Caco-2 (cell line): ENCODE measurements around the gene LRRC74A. TPM values are rescaled to one million over a fixed set of nuclear protein-coding genes. Genes with fewer than 3 reads are reported as not detected.

Experiments
- BruUV-seq: library from RNA; stranded (reverse); fragments of 400-500 nt; replicated peaks from 2 replicates; lab custom pipeline; 2021; lab: Mats Ljungman, UMichigan
- CTCF ChIA-PET: fragments of 300-600 bp; sonication (Branson Sonifier 250); formaldehyde crosslinking; loops from one replicate; lab custom pipeline; 2022; ENCODE audit warnings: antibody characterized with exemption; lab: Charles Lee
- POLR2A ChIA-PET: fragments of 300-600 bp; sonication (Branson Sonifier 250); formaldehyde crosslinking; loops from one replicate; lab custom pipeline; 2022; ENCODE audit warnings: antibody characterized with exemption; lab: Charles Lee
- DNase-seq, 2 experiments: peaks; one replicate each; pipeline versions ENCODE4 v3.0.0 to v3.0.0-alpha.2; 2020 to 2022
- H3K27me3 ChIP-seq: replicated peaks from 2 replicates; pipeline ENCODE4 v1.6.0; 2011; ENCODE audit warnings: low read length; ENCODE audit not compliant: control insufficient read depth, insufficient read depth
- H3K36me3 ChIP-seq: 2 replicates; pipeline ENCODE4 v1.5.1; 2011; ENCODE audit warnings: low read length; ENCODE audit not compliant: control insufficient read depth, insufficient read depth
- H3K4me1 ChIP-seq: fragments of 250-450 bp; sonication (Bioruptor Pico); 2 replicates; pipeline ENCODE4 v1.5.1; 2020; ENCODE audit warnings: mild to moderate bottlenecking
- H3K4me3 ChIP-seq: 2 replicates; pipeline ENCODE4 v1.5.1; 2011; ENCODE audit warnings: low read depth, mild to moderate bottlenecking, control low read depth, low read length
- H3K9me3 ChIP-seq: fragments of 250-450 bp; sonication (Bioruptor Pico); 2 replicates; pipeline ENCODE4 v1.5.1; 2020; ENCODE audit warnings: mild to moderate bottlenecking, moderate library complexity
- H3K27ac Mint-ChIP-seq: one replicate; pipeline ENCODE4 v1.8.0; 2022; ENCODE audit warnings: mixed read lengths; ENCODE audit not compliant: unreplicated experiment
- H3K27me3 Mint-ChIP-seq: one replicate; pipeline ENCODE4 v1.8.0; 2022; ENCODE audit warnings: mixed read lengths; ENCODE audit not compliant: insufficient read depth, unreplicated experiment
- H3K36me3 Mint-ChIP-seq: one replicate; pipeline ENCODE4 v1.8.0; 2022; ENCODE audit warnings: mild to moderate bottlenecking, mixed read lengths; ENCODE audit not compliant: insufficient read depth, unreplicated experiment
- H3K4me1 Mint-ChIP-seq: one replicate; pipeline ENCODE4 v1.8.0; 2022; ENCODE audit warnings: low read depth, mixed read lengths; ENCODE audit not compliant: unreplicated experiment
- H3K4me3 Mint-ChIP-seq: one replicate; pipeline ENCODE4 v1.8.0; 2022; ENCODE audit warnings: mild to moderate bottlenecking, moderate library complexity, mixed read lengths; ENCODE audit not compliant: unreplicated experiment
- H3K9me3 Mint-ChIP-seq: one replicate; pipeline ENCODE4 v1.8.0; 2022; ENCODE audit warnings: mixed read lengths; ENCODE audit not compliant: unreplicated experiment
- intact Hi-C: fragments of 100-400 bp; cut with micrococcal nuclease; formaldehyde crosslinking; loops from one replicate; pipeline ENCODE4 v1.10.0; 2022; ENCODE audit not compliant: unreplicated experiment
- total RNA-seq: library from RNA; stranded (reverse); gene quantifications from 2 replicates; pipeline ENCODE4 v1.2.3, GENCODE V29; 2022
- TF ChIP-seq, protein P1 (sequence below), 2 experiments: fragments of 200-600 bp in 1 of 2; IDR thresholded peaks; 1 replicate in 1 of 2; 2 replicates in 1 of 2; pipeline versions ENCODE4 v1.5.1 to v1.8.0; 2011 to 2022; ENCODE audit warnings: antibody characterized with exemption in 1 of 2, control low read depth in 1 of 2, inconsistent platforms in 1 of 2, low read depth in 1 of 2, low read length in 1 of 2, mild to moderate bottlenecking in 1 of 2, moderate library complexity in 1 of 2; ENCODE audit not compliant: insufficient read depth in 1 of 2, severe bottlenecking in 1 of 2, unreplicated experiment in 1 of 2

The LRRC74A gene
- total RNA-seq, 1 experiment from 2014 or later: not detected

DNA sequence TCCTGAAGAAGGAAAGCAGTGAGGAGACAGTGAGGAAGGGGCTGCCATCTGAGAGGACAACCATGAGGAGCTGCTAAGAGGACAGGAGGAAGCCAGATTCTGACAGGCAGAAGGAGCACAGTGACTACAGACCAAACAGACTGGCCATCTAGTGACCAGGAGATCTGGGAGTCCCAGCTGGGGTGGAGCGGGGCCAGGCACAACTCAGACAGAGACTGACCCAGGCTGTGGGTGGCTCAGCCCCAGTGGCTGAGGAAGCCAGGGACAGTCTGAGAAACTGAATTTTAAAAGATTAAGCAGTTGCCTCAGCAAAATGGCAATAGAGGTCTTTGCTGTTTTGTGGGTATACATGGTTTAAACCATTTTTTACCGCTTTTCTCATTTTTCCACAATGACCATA, 28.9 kb downstream of the LRRC74A start:
- no peaks in the 10 kb centered on the region for H3K27me3 ChIP-seq
- H3K4me3 ChIP-seq: no peak overlapping the region
- no peaks in the 10 kb centered on the region for H3K36me3 Mint-ChIP-seq
- no peaks in the 10 kb centered on the region for H3K9me3 Mint-ChIP-seq
- no peaks in the 10 kb centered on the region for H3K9me3 ChIP-seq
- H3K4me1 Mint-ChIP-seq: no peaks in the 10 kb centered on the region
- intact Hi-C loops: no loop called here
- H3K36me3 ChIP-seq: no peaks in the 10 kb centered on the region
- POLR2A ChIA-PET: no interaction called here
- BruUV-seq: no TSS peak
- H3K4me1 ChIP-seq: no peaks in the 10 kb centered on the region
- TF ChIP-seq, protein P1, sequence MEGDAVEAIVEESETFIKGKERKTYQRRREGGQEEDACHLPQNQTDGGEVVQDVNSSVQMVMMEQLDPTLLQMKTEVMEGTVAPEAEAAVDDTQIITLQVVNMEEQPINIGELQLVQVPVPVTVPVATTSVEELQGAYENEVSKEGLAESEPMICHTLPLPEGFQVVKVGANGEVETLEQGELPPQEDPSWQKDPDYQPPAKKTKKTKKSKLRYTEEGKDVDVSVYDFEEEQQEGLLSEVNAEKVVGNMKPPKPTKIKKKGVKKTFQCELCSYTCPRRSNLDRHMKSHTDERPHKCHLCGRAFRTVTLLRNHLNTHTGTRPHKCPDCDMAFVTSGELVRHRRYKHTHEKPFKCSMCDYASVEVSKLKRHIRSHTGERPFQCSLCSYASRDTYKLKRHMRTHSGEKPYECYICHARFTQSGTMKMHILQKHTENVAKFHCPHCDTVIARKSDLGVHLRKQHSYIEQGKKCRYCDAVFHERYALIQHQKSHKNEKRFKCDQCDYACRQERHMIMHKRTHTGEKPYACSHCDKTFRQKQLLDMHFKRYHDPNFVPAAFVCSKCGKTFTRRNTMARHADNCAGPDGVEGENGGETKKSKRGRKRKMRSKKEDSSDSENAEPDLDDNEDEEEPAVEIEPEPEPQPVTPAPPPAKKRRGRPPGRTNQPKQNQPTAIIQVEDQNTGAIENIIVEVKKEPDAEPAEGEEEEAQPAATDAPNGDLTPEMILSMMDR (IDR thresholded peaks at IDR 0.05; ENCODE audit: insufficient read depth in 1 of 2, low read depth in 1 of 2, low read length in 1 of 2, severe bottlenecking in 1 of 2, unreplicated experiment in 1 of 2): no peak
- no peak for DNase-seq
- no peak overlapping the region for H3K27ac Mint-ChIP-seq
- peaks cover 17% of the 10 kb centered on the region for H3K27me3 Mint-ChIP-seq
- no peak overlapping the region for H3K4me3 Mint-ChIP-seq
- CTCF ChIA-PET: no interaction called here

DNA sequence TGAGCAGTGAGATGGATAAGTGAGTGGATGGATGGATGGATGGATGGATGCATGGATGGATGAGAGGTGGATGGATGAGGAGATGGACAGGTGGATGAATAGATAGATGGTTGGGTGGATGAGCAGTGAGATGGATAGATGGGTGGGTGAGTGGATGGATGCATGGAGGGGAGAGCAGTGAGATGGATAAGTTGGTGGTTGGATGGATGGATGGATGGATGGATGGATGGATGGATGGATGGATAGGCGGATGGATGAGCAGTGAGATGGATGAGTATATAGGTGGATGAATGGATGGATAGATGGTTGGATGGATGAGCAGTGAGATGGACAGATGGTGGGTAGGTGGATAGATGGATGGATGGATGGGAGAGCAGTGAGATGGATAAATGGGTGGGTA, 30.6 kb downstream of the LRRC74A start:
- TF ChIP-seq, protein P1 (IDR thresholded peaks at IDR 0.05; ENCODE audit: insufficient read depth in 1 of 2, low read depth in 1 of 2, low read length in 1 of 2, severe bottlenecking in 1 of 2, unreplicated experiment in 1 of 2): no peak
- Mint-ChIP-seq H3K27me3 (peaks cover 17% of the 10 kb centered on the region), H3K36me3 (no peaks in the 10 kb centered on the region), H3K4me1 (no peaks in the 10 kb centered on the region), H3K27ac (no peak overlapping the region), H3K9me3 (no peaks in the 10 kb centered on the region), H3K4me3 (no peak overlapping the region)
- H3K36me3 ChIP-seq: no peaks in the 10 kb centered on the region
- DNase-seq: no peak
- no peak overlapping the region for H3K4me3 ChIP-seq
- POLR2A ChIA-PET: no interaction called here
- BruUV-seq: no TSS peak
- intact Hi-C loops: no loop called here
- no peaks in the 10 kb centered on the region for H3K4me1 ChIP-seq
- CTCF ChIA-PET: no interaction called here
- H3K9me3 ChIP-seq: no peaks in the 10 kb centered on the region
- H3K27me3 ChIP-seq: no peaks in the 10 kb centered on the region

DNA sequence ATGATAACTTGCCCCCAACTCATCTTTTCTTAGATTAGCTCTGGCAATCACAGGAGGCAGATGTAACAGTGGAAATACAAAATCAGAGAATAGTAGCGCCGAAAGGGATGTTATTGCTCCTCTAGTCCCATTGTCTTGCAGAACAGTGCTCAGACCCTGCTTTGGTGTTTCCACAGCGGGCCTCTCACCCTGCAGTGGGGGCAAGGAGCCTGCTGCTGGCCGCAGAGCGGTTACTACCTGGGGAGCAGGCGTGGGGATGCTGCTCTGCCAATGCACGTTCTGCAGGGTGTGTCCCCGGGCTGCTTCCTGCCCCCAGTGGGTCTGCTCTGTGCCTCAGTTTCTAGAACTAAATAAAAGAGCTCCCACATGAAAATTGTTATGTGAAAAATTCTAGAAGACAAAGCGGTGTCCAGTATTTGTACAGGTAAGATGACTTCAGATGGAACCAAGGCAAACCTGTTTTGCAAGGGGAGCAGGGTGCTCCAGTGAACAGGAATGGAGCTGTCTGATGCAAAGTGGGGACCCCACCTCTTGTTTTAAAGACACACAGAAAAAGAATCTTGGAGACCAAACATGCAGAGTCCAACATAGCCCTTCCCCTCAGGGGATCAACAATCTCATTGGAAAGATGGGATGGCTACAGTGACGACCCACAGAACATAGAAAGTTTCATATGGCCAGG, 35.5 kb downstream of the LRRC74A start:
- ChIA-PET POLR2A (interaction anchor here (0.6 kb wide), 1 partner anchor 46 kb away, joined by 7 read pairs; no protein-coding TSS in a partner anchor), CTCF (no interaction called here)
- no peaks in the 10 kb centered on the region for H3K9me3 ChIP-seq
- peaks cover 6% of the 10 kb centered on the region for H3K27me3 Mint-ChIP-seq
- no peak for DNase-seq
- H3K27ac Mint-ChIP-seq: no peak overlapping the region
- no peaks in the 10 kb centered on the region for H3K4me1 ChIP-seq
- H3K9me3 Mint-ChIP-seq: no peaks in the 10 kb centered on the region
- no peak overlapping the region for H3K4me3 Mint-ChIP-seq
- no peaks in the 10 kb centered on the region for H3K4me1 Mint-ChIP-seq
- no peaks in the 10 kb centered on the region for H3K36me3 ChIP-seq
- H3K36me3 Mint-ChIP-seq: no peaks in the 10 kb centered on the region
- intact Hi-C loops: no loop called here
- no TSS peak for BruUV-seq
- H3K27me3 ChIP-seq: no peaks in the 10 kb centered on the region
- TF ChIP-seq, protein P1 (IDR thresholded peaks at IDR 0.05; ENCODE audit: insufficient read depth in 1 of 2, low read depth in 1 of 2, low read length in 1 of 2, severe bottlenecking in 1 of 2, unreplicated experiment in 1 of 2): no peak
- no peak overlapping the region for H3K4me3 ChIP-seq
